H54 (cell line): ENCODE measurements around the gene PALD1.

Experiments
- DNase-seq: peaks from one replicate; pipeline ENCODE4 v3.0.0; 2011; ENCODE audit warnings: low spot score, mixed read lengths; ENCODE audit not compliant: insufficient read length
- FAIRE-seq: peaks from 3 replicates; lab custom pipeline; 2011; peaks lifted over from hg19 to GRCh38; lab: Jason Lieb, UNC
- POLR2A ChIP-seq: IDR thresholded peaks from 2 replicates; pipeline ENCODE4 v1.6.1; 2011; ENCODE audit warnings: low read depth, mild to moderate bottlenecking, low read length

PALD1 gene

DNA sequence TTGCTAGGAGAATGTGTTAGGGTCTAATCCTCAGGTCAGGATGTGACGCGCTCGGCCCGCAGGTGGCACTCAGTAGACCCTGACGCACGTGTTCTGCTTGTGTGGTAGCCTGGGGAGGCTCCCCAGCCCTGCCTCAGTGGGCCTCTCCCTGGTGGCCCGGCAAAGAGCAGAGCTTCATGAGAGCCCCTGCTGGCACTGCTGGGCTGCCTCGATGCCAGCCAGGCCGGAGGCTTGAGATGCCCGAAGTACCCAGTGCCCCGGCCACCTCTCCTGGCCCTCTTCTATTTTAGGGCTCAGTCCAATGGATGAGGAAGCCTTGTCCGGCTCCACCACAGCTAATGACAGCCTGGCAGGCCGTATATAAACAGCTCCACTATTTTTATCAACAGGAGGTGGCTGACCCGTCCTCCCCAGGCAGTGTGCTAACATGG lies 82.0 kb downstream of the PALD1 start:
- FAIRE-seq = no peak
- TF ChIP-seq POLR2A = no peak
- DNase-seq = no peak

DNA sequence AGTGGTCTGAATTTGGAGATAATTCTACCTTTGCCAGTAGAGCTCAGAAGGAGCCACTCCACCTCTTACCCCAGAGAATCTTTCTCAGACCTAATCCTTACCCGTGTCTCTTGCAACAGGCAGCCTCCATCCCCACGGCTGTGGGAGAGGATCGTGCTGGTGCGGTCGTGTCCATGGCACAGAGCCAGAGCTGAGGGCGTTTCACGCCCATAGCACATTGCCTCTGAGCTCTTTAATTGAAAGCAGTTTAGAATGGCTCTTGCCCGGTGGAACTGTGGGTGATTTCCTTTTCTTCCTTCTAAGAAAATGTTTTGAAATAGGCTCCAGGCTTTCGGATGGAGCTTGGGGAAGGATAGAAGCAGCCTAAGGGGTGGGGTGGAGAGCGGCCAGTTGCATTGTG lies 82.5 kb downstream of the PALD1 start:
- no peak for DNase-seq
- no peak for FAIRE-seq
- TF ChIP-seq POLR2A = no peak

DNA sequence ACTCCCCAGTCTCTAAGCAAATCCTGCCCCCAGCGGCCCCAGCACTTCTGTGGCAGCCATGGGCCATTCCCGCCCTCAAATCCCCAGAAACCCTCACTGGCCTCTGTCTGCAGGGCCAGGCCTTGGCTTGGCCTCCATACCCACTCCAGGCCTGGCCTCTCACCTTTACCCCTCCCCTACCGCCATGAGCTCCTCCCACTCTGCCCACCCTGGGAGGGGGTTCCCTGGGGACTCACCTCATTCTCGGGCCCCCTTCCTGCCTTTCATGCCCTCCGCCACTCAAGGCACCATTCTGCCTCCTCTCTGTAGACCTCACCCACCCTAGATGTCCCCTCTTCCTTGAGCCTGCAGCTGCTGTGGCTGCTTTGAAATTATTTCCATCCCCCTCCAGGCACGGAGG lies 83.0 kb downstream of the PALD1 start:
- FAIRE-seq = no peak
- TF ChIP-seq POLR2A = no peak
- DNase-seq = no peak

DNA sequence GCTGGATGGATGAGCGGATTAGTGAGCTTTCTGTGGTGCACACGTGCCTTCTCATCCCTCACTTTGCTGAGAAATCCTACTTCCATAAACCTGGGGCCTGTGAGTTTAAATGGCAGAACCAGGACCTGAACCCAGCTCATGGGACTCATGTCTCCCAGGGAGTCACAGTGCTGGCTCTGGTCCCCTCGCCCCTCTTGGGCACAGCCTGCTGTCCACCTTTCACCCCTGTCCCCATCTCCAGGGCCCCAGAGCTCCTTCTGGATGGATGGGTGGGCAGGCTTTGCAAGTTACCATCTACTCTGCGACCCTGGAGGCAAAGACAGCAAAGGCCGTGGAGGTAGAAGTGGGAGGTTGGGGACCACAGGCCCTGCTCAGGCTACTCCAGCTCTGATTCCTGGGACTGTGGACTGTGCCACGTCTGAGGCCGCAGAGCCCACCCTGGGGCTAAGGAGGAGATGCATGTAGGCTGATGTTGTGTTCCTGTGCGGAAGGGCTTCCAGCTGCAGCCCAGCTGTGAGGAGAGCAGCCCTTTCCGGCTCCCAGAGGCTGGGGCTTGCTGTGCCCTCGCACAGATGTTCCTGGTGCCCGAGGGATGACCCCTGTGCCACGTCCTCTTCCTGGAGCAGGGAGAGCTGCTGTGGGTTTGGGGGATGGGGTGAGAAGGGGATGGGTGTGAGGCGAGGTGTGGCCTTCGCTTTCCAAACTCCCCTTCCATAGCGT lies 83.6 kb downstream of the PALD1 start:
- DNase-seq (no peak), FAIRE-seq (no peak)
- no peak for TF ChIP-seq POLR2A

- FAIRE-seq = no peak
- TF ChIP-seq POLR2A = no peak
- no peak for DNase-seq
Observed at GRCh38 chr10:70563230-70563629, 84.7 kb downstream of the PALD1 start.

DNA sequence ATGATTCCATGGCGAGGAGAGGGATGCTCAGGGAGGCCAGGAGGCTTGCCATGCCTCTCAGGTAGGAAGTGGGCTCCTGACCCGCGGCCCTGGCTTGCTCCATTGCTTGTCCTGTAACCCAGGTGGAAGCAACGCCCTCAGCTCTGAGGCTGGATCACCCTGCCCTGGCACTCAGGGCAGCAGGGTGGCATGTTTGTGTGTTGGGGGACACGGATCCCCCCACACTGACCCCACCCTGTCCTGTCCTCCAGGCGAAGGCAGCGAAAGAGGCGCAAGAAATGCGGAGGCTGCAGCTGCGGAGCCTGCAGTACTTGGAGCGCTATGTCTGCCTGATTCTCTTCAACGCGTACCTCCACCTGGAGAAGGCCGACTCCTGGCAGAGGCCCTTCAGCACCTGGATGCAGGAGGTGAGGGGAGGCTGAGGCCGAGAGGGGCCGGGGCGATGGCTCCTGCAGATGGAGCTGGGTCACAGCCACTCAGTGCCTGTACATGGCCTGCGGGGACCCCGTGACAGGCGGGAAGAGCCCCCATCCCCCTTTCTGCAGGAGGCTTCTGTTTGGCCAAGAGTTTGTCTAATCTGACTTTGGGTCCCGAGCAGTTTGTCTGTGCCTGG lies 85.7 kb downstream of the PALD1 start:
- no peak for TF ChIP-seq POLR2A
- no peak for FAIRE-seq
- no peak for DNase-seq

GRCh38 chr10:70564901-70565351 lies 86.4 kb downstream of the PALD1 start:
- DNase-seq (no peak), FAIRE-seq (no peak)
- TF ChIP-seq POLR2A = no peak

GRCh38 chr10:70565556-70566514 lies 87.3 kb downstream of the PALD1 start:
- no peak for TF ChIP-seq POLR2A
- DNase-seq (no peak), FAIRE-seq (no peak)

DNA sequence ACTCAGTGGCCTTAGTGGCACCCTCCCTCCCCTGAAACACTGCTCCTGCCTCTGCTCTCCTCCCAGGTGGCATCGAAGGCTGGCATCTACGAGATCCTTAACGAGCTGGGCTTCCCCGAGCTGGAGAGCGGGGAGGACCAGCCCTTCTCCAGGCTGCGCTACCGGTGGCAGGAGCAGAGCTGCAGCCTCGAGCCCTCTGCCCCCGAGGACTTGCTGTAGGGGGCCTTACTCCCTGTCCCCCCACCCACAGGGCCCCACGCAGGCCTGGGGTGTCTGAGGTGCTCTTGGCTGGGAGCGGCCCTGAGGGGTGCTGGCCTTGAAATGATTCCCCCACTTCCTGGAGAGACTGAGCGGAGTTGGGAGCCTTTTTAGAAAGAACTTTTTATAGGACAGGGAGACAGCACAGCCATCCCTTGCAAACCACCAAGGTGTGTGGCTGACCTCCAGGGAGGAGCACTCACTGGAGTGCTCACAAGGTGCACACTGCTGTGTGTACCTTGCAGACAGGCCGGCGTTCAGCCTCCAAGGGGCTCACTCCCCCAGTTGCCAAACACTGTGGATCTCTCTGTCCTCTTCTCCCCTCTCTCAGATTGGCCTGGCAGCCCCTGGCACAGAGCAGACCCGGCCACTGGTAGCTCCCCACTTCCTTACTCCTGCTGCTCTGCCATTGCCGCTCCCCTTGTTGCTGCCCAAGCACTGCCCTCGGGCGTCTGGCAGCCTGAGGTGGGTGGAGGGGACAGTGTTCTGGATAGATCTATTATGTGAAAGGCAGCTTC lies 88.1 kb downstream of the PALD1 start:
- no peak for TF ChIP-seq POLR2A
- DNase-seq (no peak), FAIRE-seq (no peak)

DNA sequence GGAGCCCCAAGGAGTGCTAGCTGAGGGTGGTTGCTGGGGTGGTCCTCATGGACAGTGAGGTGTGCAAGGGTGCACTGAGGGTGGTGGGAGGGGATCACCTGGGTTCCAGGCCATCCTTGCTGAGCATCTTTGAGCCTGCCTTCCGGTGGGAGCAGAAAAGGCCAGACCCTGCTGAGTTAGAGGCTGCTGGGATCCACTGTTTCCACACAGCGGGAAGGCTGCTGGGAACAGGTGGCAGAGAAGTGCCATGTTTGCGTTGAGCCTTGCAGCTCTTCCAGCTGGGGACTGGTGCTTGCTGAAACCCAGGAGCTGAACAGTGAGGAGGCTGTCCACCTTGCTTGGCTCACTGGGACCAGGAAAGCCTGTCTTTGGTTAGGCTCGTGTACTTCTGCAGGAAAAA lies 89.0 kb downstream of the PALD1 start:
- FAIRE-seq (no peak), DNase-seq (no peak)
- no peak for TF ChIP-seq POLR2A

DNA sequence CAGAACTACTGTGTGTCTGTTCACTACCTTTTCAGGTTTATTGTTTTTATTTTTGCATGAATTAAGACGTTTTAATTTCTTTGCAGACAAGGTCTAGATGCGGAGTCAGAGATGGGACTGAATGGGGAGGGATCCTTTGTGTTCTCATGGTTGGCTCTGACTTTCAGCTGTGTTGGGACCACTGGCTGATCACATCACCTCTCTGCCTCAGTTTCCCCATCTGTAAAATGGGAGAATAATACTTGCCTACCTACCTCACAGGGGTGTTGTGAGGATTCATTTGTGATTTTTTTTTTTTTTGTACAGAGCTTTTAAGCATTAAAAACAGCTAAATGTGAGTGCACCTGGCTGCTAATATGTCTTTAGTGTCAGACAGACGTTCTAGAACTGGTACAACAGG lies 89.5 kb downstream of the PALD1 start:
- FAIRE-seq (no peak), DNase-seq (no peak)
- TF ChIP-seq POLR2A = no peak

- no peak for TF ChIP-seq POLR2A
- no peak for DNase-seq
- FAIRE-seq = no peak
Observed at GRCh38 chr10:70568781-70569495, 90.4 kb downstream of the PALD1 start.

DNA sequence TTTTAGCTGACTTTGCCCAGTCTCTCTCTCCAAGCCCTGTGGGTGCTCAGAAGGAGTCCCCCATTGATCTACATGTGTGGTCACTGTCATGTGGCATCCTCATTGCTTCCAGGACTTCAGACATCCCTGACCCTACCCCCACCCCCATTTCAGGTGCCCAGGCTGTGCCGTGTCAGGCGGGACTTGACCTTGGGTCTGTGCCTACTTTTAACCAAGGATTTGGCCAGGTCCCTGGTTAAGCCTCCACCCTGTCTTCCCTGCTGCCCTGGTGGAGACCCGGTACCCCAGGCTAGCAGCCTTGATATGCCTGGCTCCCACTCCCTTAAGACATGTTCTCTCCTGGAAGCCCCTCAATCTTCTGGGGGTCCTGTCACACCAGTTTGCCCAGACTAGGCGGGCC lies 92.7 kb downstream of the PALD1 start:
- no peak for DNase-seq
- no peak for FAIRE-seq
- no peak for TF ChIP-seq POLR2A
